ENCODE measurements around the gene ATP6V1C2. TPM values are rescaled to one million over a fixed set of nuclear protein-coding genes. Genes with fewer than 3 reads are reported as not detected.

ATP6V1C2 gene
- total RNA-seq, 1 experiment from 2014 or later = not detected

GRCh38 chr2:10820978-10821695 is 99.7 kb downstream of the ATP6V1C2 start:
- ChIA-PET CTCF (interaction anchor here (0.6 kb wide), 1 partner anchor 42 kb away, joined by 4 read pairs; no protein-coding TSS in a partner anchor), POLR2A (ENCODE audit: unreplicated experiment) (no interaction called here)
- BruUV-seq (replicated peaks) = no TSS peak
- peaks cover 80% of the 10 kb centered on the region for H3K27me3 ChIP-seq (ENCODE audit: insufficient read depth, low read depth)
- no peak overlapping the region for H3K27ac ChIP-seq
- DNase-seq = no peak
- H3K9me3 ChIP-seq (ENCODE audit: insufficient read depth, low read depth) = no peaks in the 10 kb centered on the region
- no peak overlapping the region for H3K4me3 ChIP-seq
- no peaks in the 10 kb centered on the region for H3K4me1 ChIP-seq (replicated peaks; ENCODE audit: insufficient read depth)
- intact Hi-C loops (cut with micrococcal nuclease; ENCODE audit: unreplicated experiment) = no loop called here
- no peaks in the 10 kb centered on the region for H3K79me2 ChIP-seq (ENCODE audit: low read depth)
- H2AFZ ChIP-seq = no peak overlapping the region
- H3K4me2 ChIP-seq = no peak overlapping the region
- H3K36me3 ChIP-seq (ENCODE audit: low read depth) = no peaks in the 10 kb centered on the region
- H4K20me1 ChIP-seq (ENCODE audit: insufficient read depth) = no peaks in the 10 kb centered on the region
- no peak for TF ChIP-seq EZH2 (IDR thresholded peaks at IDR 0.05; ENCODE audit: low read depth)
- no peak for TF ChIP-seq CTCF (conservative IDR thresholded peaks at IDR 0.05)
- H3F3A ChIP-seq (ENCODE audit: insufficient read depth, low read depth) = no peaks in the 10 kb centered on the region
- H3K9me2 ChIP-seq (ENCODE audit: insufficient read depth) = no peaks in the 10 kb centered on the region

GRCh38 chr2:10824191-10824590 is 102.8 kb downstream of the ATP6V1C2 start:
- intact Hi-C loops (cut with micrococcal nuclease; ENCODE audit: unreplicated experiment) = no loop called here
- H3K9me3 ChIP-seq (ENCODE audit: insufficient read depth, low read depth) = no peaks in the 10 kb centered on the region
- ChIA-PET POLR2A (ENCODE audit: unreplicated experiment) (no interaction called here), CTCF (interaction anchor here (0.8 kb wide), 1 partner anchor 8 kb away, joined by 3 read pairs; no protein-coding TSS in a partner anchor)
- no peaks in the 10 kb centered on the region for H4K20me1 ChIP-seq (ENCODE audit: insufficient read depth)
- no peak overlapping the region for H3K27ac ChIP-seq
- H3K4me3 ChIP-seq = no peak overlapping the region
- H3K4me2 ChIP-seq = no peak overlapping the region
- no peak for TF ChIP-seq CTCF (conservative IDR thresholded peaks at IDR 0.05)
- TF ChIP-seq EZH2 (IDR thresholded peaks at IDR 0.05; ENCODE audit: low read depth) = no peak
- no peaks in the 10 kb centered on the region for H3K36me3 ChIP-seq (ENCODE audit: low read depth)
- H3K79me2 ChIP-seq (ENCODE audit: low read depth) = no peaks in the 10 kb centered on the region
- no peaks in the 10 kb centered on the region for H3K9me2 ChIP-seq (ENCODE audit: insufficient read depth)
- peaks cover 91% of the 10 kb centered on the region for H3K27me3 ChIP-seq (ENCODE audit: insufficient read depth, low read depth)
- DNase-seq = no peak
- no TSS peak for BruUV-seq (replicated peaks)
- H2AFZ ChIP-seq = no peak overlapping the region
- H3K4me1 ChIP-seq (replicated peaks; ENCODE audit: insufficient read depth) = no peaks in the 10 kb centered on the region
- H3F3A ChIP-seq (ENCODE audit: insufficient read depth, low read depth) = no peaks in the 10 kb centered on the region

- CTCF ChIA-PET = no interaction called here
- H3K9me3 ChIP-seq (ENCODE audit: insufficient read depth, low read depth) = no peaks in the 10 kb centered on the region
- no peaks in the 10 kb centered on the region for H3K36me3 ChIP-seq (ENCODE audit: low read depth)
- no peak overlapping the region for H2AFZ ChIP-seq
- POLR2A ChIA-PET (ENCODE audit: unreplicated experiment) = no interaction called here
- TF ChIP-seq EZH2 (IDR thresholded peaks at IDR 0.05; ENCODE audit: low read depth) = no peak
- no peak for TF ChIP-seq CTCF (conservative IDR thresholded peaks at IDR 0.05)
- no peak overlapping the region for H3K27ac ChIP-seq
- no peak for DNase-seq
- no TSS peak for BruUV-seq (replicated peaks)
- H3K4me2 ChIP-seq = no peak overlapping the region
- H3F3A ChIP-seq (ENCODE audit: insufficient read depth, low read depth) = no peaks in the 10 kb centered on the region
- no peaks in the 10 kb centered on the region for H3K79me2 ChIP-seq (ENCODE audit: low read depth)
- H3K9me2 ChIP-seq (ENCODE audit: insufficient read depth) = no peaks in the 10 kb centered on the region
- H3K4me3 ChIP-seq = no peak overlapping the region
- H3K27me3 ChIP-seq (ENCODE audit: insufficient read depth, low read depth) = peaks cover 86% of the 10 kb centered on the region
- no peaks in the 10 kb centered on the region for H3K4me1 ChIP-seq (replicated peaks; ENCODE audit: insufficient read depth)
- no peaks in the 10 kb centered on the region for H4K20me1 ChIP-seq (ENCODE audit: insufficient read depth)
- intact Hi-C loops (cut with micrococcal nuclease; ENCODE audit: unreplicated experiment) = no loop called here
These were observed 104.6 kb downstream of the ATP6V1C2 start for GRCh38 chr2:10826026-10826425.

Data from PC-9 (cell line).